ENCODE measurements around the gene TAF3. TPM values are rescaled to one million over a fixed set of nuclear protein-coding genes. Genes with fewer than 3 reads are reported as not detected.

TAF3 gene, protein sequence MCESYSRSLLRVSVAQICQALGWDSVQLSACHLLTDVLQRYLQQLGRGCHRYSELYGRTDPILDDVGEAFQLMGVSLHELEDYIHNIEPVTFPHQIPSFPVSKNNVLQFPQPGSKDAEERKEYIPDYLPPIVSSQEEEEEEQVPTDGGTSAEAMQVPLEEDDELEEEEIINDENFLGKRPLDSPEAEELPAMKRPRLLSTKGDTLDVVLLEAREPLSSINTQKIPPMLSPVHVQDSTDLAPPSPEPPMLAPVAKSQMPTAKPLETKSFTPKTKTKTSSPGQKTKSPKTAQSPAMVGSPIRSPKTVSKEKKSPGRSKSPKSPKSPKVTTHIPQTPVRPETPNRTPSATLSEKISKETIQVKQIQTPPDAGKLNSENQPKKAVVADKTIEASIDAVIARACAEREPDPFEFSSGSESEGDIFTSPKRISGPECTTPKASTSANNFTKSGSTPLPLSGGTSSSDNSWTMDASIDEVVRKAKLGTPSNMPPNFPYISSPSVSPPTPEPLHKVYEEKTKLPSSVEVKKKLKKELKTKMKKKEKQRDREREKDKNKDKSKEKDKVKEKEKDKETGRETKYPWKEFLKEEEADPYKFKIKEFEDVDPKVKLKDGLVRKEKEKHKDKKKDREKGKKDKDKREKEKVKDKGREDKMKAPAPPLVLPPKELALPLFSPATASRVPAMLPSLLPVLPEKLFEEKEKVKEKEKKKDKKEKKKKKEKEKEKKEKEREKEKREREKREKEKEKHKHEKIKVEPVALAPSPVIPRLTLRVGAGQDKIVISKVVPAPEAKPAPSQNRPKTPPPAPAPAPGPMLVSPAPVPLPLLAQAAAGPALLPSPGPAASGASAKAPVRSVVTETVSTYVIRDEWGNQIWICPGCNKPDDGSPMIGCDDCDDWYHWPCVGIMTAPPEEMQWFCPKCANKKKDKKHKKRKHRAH
- total RNA-seq (2022; extraction: Qiagen RNA extraction; ENCODE audit: low read depth): 6.9 to 9.1 TPM (median 8.1 TPM) in 5 replicates

DNA sequence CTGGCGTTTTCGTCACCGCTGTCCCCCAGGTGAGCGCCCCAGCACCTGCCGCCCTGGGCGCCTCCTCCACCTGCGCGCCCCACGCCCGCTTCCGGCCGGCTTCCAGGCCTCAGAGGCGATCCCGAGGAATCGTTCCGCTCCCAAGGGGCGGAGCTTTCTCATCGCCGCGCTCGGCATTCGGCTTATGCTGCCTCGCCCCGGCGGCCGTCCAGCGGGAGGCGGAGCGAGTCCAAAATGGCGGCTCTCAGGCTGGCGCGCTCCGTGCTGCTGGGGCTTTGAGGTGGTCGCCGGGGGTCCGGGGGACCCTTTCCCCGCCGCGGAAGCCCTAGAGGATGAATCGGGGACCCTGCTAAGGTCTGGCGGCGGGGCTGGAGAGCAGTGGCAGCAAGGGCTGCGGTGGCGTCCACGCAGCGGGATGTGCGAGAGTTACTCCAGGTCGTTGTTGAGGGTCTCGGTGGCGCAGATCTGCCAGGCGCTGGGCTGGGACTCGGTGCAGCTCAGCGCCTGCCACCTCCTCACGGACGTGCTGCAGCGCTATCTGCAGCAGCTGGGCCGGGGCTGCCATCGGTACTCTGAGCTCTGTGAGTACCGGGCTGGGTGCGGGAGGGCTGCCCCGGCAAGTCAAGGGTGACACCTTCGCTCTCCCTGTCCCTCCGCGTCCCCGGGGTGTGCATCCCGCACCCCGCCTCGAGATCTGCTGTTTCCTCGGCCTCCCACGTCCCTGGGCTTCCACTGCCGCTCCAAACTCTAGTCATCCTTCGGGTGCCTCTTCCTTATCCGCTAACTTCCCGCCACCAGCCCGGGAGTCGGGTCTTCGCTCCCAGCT, at the start of gene TAF3:
TSS of gene TAF3 (plus strand) at position 211 of the 826 bp plus-strand sequence. CDS start at position 416, 205 bp downstream.

GRCh38 chr10:7787857-7788638, 30.3 kb upstream of the TAF3 start, which contains the start of the genes ATP5F1C and KIN:
Gene ATP5F1C, plus strand, starts transcription at chr10:7788177. Its CDS starts 31 bp downstream, at chr10:7788208.
Gene KIN, minus strand, starts transcription at chr10:7787993. Its CDS starts 60 bp downstream, at chr10:7787933.

DNA sequence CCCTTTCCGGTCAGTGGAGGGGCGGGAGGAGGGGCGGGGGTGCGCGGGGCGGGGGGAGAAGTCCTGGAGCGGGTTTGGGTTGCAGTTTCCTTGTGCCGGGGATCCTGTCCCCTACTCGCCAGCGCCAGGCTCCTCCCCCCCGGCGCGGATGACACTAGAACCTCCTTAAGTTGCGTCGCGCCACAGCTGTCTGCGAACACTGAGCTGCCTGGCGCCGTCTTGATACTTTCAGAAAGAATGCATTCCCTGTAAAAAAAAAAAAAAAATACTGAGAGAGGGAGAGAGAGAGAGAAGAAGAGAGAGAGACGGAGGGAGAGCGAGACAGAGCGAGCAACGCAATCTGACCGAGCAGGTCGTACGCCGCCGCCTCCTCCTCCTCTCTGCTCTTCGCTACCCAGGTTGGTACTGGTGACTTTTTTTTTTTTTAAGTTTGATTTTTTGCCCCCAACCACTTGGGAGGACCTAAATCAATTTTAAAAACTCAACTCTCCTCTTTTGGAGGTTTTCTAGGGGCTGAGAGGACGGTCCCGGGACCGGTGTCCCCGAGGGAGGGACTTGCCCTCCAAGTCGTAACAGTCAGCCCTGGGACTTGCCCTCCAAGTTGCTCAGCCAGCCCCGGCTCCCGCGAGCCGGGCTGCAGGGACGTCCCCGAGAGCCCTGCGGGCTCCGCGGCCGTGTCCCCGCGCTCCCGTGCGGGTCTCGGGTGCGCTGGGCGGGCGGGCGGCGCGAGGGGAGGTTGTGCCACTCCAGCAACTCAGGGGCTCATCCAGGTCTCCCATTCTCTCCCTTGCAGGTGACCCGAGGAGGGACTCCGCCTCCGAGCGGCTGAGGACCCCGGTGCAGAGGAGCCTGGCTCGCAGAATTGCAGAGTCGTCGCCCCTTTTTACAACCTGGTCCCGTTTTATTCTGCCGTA, 236.4 kb downstream of the TAF3 start, which contains the start of gene GATA3:
TSS of gene GATA3 (plus strand) at position 195 of the 914 bp plus-strand sequence. CDS start 968 bp downstream, outside the sequence.

Other genes starting within 250 kb of the TAF3 start
- gene ITIH5, start 151.5 kb upstream of the TAF3 start, total RNA-seq (2022; extraction: Qiagen RNA extraction; ENCODE audit: low read depth): 0.08 to 0.24 TPM (median 0.11 TPM) in 4 of 5 replicates, not detected in the other
- 0.09 to 0.53 TPM (median 0.27 TPM) in 5 replicates for gene ITIH2, start 115.2 kb upstream of the TAF3 start, total RNA-seq (2022; extraction: Qiagen RNA extraction; ENCODE audit: low read depth)
- gene KIN, start 30.5 kb upstream of the TAF3 start, total RNA-seq (2022; extraction: Qiagen RNA extraction; ENCODE audit: low read depth): 12.0 to 24.9 TPM (median 12.7 TPM) in 5 replicates
- 244 to 338 TPM (median 272 TPM) in 5 replicates for gene ATP5F1C, start 30.3 kb upstream of the TAF3 start, total RNA-seq (2022; extraction: Qiagen RNA extraction; ENCODE audit: low read depth)
- 3.2 to 5.7 TPM (median 4.4 TPM) in 5 replicates for gene GATA3, start 236.2 kb downstream of the TAF3 start, total RNA-seq (2022; extraction: Qiagen RNA extraction; ENCODE audit: low read depth)

Data from A549 treated with ZK216348 at 1 μM for 4 hours (cell line).